Fibroblast of gingiva (primary cell): ENCODE data around the gene EMC10.
"Not testable (repeated sequence)": the region's sequence is repeated elsewhere in the genome, so short reads cannot be mapped to it uniquely, and the experiment has no call there.

Experiments used
- DNase-seq: peaks from one replicate; pipeline ENCODE4 v3.0.0-alpha.2; 2011; ENCODE audit warnings: low read depth

The EMC10 gene

GRCh38 chr19:50476224-50476906 lies at the start of gene EMC10, which contains the start of gene GARIN5A:
Gene EMC10, plus strand, starts transcription at chr19:50476507. Its CDS starts 38 bp downstream, at chr19:50476545.
Gene GARIN5A, minus strand, starts transcription at chr19:50476848. Its CDS starts 460 bp downstream, at chr19:50476388.
- peak; percentile 91 for DNase-seq

DNA sequence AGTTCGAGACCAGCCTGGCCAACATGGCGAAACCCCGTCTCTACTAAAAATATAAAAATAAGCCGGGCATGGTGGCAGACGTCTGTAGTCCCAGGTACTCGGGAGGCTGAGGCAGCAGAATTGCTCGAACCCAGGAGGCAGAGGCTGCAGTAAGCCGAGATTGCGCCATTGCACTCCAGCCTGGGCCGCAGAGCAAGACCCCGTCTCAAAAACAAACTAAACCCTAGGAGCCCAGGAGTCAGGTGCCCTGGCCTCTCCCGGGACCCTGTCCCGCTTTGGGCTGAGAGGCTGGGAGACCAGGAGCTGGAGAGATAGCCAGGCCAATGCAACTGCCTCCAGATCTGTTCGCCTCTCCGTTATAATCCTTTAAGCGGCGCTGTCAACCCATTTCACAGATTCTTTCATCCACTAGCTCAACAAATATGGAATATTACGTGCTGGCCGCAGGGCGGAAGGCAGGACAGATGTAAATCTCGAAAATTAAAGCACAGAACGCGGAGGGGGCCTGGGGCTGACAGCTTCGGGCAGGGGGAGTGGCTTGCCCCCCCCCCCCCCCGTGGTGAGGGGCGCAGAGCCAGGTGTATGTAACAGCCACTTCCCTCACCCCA lies 48.9 kb upstream of the EMC10 start:
- no peak for DNase-seq

DNA sequence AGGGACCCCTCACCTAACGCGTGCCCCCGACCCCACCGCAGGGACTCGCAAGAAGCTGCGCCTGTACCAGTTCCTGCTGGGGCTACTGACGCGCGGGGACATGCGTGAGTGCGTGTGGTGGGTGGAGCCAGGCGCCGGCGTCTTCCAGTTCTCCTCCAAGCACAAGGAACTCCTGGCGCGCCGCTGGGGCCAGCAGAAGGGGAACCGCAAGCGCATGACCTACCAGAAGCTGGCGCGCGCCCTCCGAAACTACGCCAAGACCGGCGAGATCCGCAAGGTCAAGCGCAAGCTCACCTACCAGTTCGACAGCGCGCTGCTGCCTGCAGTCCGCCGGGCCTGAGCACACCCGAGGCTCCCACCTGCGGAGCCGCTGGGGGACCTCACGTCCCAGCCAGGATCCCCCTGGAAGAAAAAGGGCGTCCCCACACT lies 48.3 kb upstream of the EMC10 start:
- DNase-seq, result peak; percentile 77

DNA sequence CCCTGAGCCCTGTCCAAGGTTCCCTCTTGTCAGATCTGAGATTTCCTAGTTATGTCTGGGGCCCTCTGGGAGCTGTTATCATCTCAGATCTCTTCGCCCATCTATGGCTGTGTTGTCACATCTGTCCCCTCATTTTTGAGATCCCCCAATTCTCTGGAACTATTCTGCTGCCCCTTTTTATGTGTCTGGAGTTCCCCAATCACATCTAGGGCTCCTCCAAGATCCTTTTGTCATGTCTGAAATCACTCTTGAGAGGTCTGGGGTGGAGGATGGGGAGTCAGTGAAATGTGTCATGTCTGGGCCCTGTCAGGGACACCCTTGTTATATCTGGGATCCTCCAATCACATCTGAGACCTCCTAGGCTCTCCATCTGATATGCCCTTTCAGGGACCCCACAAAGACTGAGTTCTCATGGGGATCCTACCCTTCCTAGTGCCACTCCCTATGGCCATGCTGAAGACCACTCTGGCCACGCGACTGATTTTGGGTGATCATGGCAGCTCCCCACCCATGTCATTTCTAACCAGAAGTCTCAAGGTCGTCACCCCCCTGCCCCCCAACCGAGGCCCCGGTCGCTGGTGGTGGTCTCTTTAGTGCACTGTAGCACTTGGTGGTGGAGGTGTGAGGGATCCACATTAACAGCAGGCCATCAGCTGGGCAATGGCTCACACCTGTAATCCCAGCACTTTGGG lies 47.4 kb upstream of the EMC10 start:
- no peak for DNase-seq

DNA sequence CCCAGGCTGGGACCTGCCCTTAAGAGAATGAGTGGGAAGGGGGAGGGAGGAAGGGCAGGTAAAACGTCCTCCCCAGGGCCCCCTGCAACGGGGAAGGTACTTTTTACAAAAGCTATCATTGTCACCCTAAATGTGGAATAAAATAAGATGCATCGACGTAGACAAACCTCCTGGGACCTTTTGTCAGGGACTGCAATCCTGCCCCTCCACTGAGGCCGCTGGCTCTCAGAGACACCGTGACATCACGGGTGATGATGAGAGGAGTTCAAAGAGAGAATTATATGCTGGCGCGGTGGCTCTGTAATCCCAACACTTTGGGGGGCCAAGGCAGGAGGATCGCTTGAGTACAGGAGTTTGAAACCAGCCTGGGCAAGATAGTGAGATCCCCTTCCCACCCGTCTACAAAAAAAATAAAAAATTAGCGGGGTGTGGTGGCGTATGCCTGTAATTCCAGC lies 45.4 kb upstream of the EMC10 start:
- DNase-seq, result no peak

DNA sequence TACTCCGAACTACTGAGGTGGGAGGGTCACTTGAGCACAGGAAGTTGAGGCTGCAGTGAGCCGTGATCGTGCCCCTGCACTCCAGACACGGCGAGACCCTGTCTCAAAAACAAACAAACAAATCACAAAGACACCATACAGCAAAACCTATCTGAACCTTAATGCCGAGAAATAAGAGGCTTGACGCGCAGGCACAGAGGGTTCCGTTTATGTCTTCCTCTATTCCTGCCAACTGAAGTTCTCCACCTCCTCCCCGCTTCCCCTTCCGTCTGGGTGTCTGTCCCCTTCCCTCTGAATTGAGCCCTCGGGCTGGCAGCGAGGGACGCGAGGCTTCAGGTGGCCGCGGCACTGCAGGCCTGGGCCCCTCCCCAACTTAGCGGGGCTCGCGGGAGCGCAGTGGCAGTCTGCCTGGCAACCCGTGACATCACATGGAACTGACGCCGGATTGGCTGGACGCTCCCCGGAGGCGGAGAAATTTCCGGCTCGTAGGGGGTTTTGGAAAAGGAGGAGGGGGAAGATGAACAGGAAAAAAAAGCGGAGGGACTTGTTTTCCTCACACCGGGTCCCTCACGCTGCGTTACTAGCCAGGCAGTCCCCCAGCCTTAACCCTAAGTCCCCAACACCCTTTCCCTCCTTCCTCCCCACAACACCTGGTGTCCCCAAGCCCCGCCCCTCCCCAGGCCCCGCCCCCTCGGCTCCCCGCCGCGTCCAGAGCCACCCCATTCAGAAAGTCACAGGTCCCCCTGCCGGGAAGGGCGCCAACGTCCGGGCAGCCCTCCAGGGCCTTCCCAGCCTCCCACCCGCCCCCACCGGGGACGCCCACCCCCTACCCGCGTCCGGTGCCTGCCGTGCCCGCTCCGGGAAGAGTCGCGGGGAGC lies 44.7 kb upstream of the EMC10 start:
- DNase-seq, result peak; percentile 47

DNA sequence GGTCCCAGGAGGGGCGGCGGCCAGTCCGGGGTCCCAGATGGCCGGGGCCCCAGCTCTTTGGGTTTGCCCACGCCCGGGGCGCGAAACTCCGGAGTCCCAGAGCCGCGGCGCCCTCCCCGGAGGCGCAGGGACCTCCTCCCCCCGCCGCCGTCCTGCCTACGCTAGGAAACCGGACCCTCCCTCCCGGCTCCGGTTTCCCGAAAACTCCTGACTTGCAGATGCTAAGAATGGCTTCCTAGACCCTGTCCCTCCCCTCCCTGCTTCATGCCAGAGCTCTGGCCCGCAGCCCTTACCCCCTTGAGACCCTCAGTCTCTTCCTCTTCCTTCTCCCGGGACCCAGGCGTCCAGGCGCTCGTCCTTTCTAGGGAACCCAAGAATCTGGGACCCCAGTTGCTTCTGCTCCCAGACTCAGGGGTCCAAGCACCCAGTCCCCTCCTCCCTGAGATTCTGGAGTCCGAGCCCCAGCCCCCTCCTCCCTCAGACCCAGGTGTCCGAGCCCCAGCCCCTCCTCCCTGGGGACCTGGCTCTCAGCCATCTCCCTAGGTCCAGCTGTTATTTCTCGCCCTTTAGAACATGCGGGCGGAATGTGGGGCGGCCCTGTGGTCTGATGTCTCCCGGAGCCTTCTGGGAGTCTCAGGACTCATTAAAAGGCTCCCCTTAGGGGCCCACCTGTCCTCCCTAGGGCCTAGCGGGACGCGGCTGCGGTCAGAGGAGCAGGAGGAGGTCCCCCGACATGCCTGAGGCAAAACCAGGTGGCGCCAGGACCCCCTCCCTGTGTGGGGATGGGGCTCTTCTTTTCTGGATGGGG lies 43.9 kb upstream of the EMC10 start, which contains the start of gene MYBPC2:
Gene MYBPC2 (plus strand): TSS at position 672 of the 808 bp plus-strand sequence. CDS start 62 bp downstream, at position 734.
- no peak for DNase-seq

DNA sequence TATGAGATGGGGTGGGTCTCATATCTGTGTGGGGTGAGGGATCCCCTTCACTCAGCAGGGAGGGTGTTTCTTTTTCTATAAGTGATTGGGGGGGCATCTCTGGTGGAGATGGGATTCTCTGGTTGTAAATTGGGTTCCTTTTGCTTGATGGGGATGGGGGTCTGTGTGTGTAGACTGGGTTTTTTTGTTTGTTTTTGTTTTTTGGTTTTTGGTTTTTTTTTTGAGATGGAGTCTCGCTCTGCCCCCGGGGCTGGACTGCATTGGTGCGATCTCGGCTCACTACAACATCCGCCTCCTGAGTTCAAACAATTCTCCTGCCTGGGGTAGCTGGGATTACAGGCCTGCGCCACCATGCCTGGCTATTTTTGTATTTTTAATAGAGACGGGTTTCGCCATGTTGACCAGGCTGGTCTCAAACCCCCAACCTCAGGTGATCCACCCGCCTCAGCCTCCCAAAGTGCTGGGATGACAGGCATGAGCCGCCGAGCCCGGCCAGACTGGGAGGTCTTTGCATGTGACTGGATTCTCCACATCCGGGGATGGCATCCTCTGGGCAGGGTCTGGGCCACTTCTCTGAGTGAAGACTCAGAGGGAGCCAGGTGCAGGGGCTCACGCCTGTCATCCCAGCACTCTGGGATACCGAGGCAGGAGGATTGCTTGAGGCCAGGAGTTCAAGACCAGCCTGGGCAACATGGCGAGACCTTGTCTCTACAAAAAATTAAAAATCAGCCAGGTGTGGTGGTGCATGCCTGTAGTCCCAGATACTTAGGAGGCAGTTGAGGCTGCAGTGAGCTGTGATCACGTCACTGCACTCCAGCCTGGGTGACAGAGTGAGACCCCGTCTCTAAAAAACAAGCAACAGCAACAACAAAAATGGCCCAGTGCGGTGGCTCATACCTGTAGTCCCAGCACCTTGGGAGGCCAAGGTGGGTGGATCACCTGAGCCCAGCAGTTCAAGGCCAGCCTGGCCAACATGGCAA lies 42.8 kb upstream of the EMC10 start:
- DNase-seq, result no peak

- no peak for DNase-seq
Measured at GRCh38 chr19:50434525-50434924, 41.8 kb upstream of the EMC10 start.

- no peak for DNase-seq
Measured at GRCh38 chr19:50435221-50435620, 41.1 kb upstream of the EMC10 start.

DNA sequence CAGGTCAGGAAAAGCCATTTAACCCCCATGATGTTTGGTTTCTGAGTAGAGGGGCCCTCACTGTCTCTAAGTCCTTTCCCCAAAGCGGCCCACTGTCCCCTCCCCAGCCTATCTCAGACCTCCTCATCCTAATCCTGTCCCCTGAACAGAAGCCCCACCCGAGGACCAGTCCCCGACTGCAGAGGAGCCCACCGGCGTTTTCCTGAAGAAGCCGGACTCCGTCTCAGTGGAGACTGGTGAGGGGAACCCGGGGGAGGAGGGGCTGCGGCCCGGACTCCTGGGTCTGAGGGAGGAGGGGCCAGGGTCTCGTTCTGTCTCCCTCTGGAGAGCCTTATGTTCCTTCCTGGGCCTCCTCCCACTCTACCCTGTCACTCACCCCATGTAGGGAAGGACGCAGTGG lies 40.7 kb upstream of the EMC10 start:
- no peak for DNase-seq

DNA sequence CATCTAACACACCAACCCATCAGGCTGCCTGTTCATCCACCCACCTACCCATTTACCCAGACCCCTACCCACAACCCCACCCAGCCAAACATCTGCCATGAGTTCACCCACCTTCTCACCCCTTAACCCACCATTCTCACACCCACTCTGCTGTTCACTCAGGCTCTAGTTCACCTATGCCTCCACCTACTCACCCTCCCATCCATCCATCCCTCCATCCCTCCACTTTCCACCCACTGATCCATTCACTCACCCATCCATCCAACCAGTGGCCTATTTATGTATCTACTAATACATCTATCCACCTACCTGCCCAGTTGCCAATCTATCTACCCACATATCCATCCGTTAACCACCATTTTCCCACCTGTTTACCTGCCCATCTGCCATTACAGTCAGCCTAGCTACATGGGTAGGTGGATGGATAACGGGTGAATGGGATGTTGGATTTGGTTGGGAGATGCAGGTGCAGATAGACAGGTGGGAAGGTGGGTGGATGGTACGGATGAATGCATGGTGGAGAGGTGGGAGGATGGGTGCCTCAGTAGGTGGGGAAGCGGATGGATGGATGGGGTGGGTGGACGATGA lies 38.4 kb upstream of the EMC10 start:
- DNase-seq, result no peak

- not testable (repeated sequence) for DNase-seq
Measured at GRCh38 chr19:50439130-50439529, 37.2 kb upstream of the EMC10 start.

DNA sequence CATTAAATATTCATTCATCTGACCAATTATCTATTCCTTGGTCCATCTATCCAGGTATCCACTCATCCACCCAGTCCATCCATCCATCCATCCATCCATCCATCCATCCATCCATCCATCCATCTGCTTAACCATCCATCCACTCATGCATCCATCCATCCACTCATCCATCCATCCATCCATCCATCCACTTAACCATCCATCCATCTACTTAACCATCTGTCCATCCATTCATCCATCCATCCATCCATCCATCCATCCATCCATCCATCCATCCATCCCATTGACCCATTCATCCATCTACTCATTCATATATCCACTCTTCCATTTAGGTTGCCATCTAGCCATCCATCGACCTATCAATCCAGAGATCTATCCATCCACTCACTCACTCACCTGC lies 32.2 kb upstream of the EMC10 start:
- no peak for DNase-seq

- no peak for DNase-seq
Measured at GRCh38 chr19:50447053-50447452, 29.3 kb upstream of the EMC10 start.

DNA sequence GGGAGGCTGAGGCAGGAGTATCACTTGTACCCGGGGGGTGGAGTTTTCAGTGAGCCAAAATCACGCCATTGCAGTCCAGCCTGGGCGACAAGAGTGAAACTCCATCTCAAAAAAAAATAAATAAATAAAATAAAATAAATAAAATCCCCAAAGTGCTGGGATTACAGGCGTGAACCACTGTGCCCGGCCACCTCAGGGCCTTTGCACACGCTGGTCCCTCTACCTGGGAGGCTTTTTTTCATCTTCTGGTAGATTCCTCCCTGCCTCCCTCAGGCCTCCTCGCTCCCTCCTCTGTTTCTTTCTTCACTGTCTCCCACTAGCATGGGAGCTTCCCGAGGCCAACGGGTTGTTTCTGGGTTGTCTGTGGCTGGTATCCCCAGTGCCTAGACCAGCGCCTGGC lies 28.6 kb upstream of the EMC10 start:
- DNase-seq, result no peak

DNA sequence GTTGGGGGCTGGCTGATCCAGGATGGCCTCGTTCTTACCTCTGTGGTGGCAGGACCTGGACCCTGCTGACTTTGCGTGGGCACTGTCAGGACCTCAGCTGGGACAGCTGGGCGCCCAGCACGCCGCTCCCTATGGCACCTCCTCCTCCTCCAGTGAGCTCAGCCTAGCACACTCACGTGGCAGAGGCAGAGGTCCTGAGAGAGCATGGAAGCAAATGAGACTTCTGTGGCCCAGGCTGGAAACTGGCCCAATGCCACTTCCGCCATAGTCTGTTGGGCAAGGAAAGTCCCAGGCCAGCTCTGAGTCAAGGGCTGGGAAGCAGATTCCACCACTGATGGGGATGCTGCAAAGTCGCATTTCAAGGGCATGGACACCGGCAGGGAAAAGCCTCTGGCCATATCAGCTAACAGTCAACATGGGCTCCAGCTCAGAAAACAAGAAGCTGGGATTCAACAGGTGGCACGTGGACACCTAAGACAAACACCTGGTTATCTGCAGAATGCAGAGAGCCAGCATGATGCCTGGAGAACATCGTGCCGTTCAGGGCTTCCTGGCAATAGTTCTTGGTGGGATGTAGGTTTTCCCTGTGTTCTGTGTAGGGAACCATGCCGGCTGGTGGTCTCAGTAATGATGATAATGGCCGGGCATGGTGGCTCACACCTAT lies 26.9 kb upstream of the EMC10 start:
- DNase-seq, result no peak

DNA sequence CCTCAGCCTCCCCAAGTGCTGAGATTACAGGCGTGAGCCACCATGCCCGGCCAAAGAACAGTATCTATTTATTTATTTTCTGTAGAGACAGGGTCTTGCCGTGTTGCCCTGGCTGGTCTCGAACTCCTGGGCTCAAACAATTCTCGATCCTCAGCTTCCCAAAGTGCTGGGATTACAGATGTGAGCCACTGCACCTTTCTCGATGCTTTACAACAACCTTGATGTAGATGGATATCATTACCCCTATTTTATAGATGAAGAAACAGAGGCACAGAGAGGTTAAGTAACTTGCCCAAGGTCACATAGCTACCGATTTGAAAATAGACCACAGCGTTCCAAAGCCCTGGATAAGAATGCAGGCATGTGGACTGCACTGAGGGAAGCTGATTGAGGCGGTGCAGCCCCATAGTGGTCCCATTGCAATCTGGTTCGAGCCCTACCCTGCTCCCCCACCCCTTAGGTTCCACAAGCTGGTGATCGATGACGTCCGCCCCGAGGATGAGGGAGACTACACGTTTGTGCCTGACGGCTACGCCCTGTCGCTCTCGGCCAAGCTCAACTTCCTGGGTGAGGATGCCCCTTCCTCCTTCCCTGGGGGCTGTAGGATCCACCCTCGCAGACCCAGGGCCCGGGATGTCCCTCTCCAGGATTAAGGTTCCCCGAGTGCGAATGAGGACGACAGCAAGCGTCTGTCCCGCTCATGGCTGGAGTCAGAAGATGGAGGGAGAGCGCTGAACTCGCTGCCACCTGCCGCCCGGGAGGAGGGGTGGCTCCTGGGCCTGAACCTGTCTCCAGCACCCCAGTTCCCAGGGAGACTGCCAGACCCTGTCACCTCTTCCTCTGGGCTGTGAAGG lies 25.7 kb upstream of the EMC10 start:
- DNase-seq, result no peak
